Brain microvascular endothelial cell (primary cell): Measurements from ENCODE around the gene BORCS5.

Source experiments
- DNase-seq: peaks from one replicate; pipeline ENCODE4 v3.0.0-alpha.2; 2020
- H3K27ac ChIP-seq: fragments of 250-450 bp; sonication (Bioruptor Pico); 2 replicates; pipeline ENCODE4 v1.5.1; 2020; ENCODE audit warnings: mild to moderate bottlenecking, moderate library complexity
- H3K27me3 ChIP-seq: fragments of 250-450 bp; sonication (Bioruptor Pico); replicated peaks from 2 replicates; pipeline ENCODE4 v1.5.1; 2020; ENCODE audit warnings: mild to moderate bottlenecking
- H3K36me3 ChIP-seq: fragments of 250-450 bp; sonication (Bioruptor Pico); replicated peaks from 2 replicates; pipeline ENCODE4 v1.5.1; 2020; ENCODE audit warnings: mild to moderate bottlenecking
- H3K4me3 ChIP-seq: 2 replicates; pipeline ENCODE4 v1.5.1; 2011; ENCODE audit warnings: low read depth, mild to moderate bottlenecking, control low read depth, low read length, moderate library complexity
- in situ Hi-C: cut with HindIII; loops from 2 replicates; pipeline ENCODE4 v1.10.0; 2017; ENCODE audit warnings: low sequenced_read_pairs, low pct_ligation_motif_present
- TF ChIP-seq, protein P1 (sequence below): IDR thresholded peaks from 2 replicates; pipeline ENCODE4 v1.5.1; 2011; ENCODE audit warnings: low read depth, mild to moderate bottlenecking, moderate library complexity, low read length, control low read depth, inconsistent platforms; ENCODE audit errors: missing control alignments

BORCS5 gene

GRCh38 chr12:12393171-12393570 lies 36.3 kb downstream of the BORCS5 start:
- no peak overlapping the region for H3K27ac ChIP-seq
- DNase-seq, result no peak
- TF ChIP-seq, protein P1, sequence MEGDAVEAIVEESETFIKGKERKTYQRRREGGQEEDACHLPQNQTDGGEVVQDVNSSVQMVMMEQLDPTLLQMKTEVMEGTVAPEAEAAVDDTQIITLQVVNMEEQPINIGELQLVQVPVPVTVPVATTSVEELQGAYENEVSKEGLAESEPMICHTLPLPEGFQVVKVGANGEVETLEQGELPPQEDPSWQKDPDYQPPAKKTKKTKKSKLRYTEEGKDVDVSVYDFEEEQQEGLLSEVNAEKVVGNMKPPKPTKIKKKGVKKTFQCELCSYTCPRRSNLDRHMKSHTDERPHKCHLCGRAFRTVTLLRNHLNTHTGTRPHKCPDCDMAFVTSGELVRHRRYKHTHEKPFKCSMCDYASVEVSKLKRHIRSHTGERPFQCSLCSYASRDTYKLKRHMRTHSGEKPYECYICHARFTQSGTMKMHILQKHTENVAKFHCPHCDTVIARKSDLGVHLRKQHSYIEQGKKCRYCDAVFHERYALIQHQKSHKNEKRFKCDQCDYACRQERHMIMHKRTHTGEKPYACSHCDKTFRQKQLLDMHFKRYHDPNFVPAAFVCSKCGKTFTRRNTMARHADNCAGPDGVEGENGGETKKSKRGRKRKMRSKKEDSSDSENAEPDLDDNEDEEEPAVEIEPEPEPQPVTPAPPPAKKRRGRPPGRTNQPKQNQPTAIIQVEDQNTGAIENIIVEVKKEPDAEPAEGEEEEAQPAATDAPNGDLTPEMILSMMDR, result no peak
- no peaks in the 10 kb centered on the region for H3K27me3 ChIP-seq
- in situ Hi-C loops, result no loop called here
- H3K36me3 ChIP-seq, result no peaks in the 10 kb centered on the region
- no peak overlapping the region for H3K4me3 ChIP-seq

- no peaks in the 10 kb centered on the region for H3K27me3 ChIP-seq
- DNase-seq, result no peak
- no peak overlapping the region for H3K4me3 ChIP-seq
- in situ Hi-C loops, result no loop called here
- H3K36me3 ChIP-seq, result no peaks in the 10 kb centered on the region
- H3K27ac ChIP-seq, result no peak overlapping the region
- TF ChIP-seq, protein P1, result no peak
Measured at GRCh38 chr12:12396694-12397093, 39.8 kb downstream of the BORCS5 start.

DNA sequence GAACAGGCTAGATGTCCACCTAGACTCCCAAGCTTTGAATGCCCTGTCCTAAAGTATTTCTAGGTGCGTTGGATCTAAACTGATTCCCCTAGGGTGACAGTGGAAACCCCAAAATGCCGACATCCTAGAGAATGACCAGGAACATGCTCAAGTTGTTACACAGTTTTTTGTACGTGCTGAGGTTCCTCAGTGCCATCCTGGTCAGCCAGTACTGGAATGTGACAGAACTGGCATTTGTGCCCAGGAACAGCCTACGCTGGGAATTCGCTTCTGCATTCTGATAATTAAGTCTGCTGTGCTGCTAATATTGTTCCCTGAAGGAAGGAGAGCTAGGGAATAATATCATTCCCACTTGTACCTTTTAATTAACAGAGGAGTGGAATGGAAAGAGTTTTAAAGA lies 40.3 kb downstream of the BORCS5 start:
- H3K27ac ChIP-seq, result no peak overlapping the region

GRCh38 chr12:12398026-12398859 lies 41.4 kb downstream of the BORCS5 start:
- DNase-seq, result peak; percentile 90
- Histone ChIP-seq H3K36me3 (no peaks in the 10 kb centered on the region), H3K27ac (peak overlapping the region; percentile 76), H3K4me3 (no peak overlapping the region), H3K27me3 (no peaks in the 10 kb centered on the region)
- in situ Hi-C loops, result no loop called here
- TF ChIP-seq, protein P1, result peak; percentile 44

More for the DNA sequence above, 40.3 kb downstream of the BORCS5 start:
- DNase-seq, result no peak
- in situ Hi-C loops, result no loop called here
- Histone ChIP-seq H3K27me3 (no peaks in the 10 kb centered on the region), H3K4me3 (no peak overlapping the region), H3K36me3 (no peaks in the 10 kb centered on the region)
- TF ChIP-seq, protein P1, result no peak

GRCh38 chr12:12399161-12399560 lies 42.3 kb downstream of the BORCS5 start:
- in situ Hi-C loops, result no loop called here
- TF ChIP-seq, protein P1, result no peak

More at GRCh38 chr12:12399161-12399560, 42.3 kb downstream of the BORCS5 start:
- Histone ChIP-seq H3K36me3 (no peaks in the 10 kb centered on the region), H3K27ac (no peak overlapping the region), H3K27me3 (no peaks in the 10 kb centered on the region), H3K4me3 (no peak overlapping the region)
- no peak for DNase-seq
